Kidney epithelial cell (primary cell): ENCODE data around the gene ANO3. TPM values are rescaled to one million over a fixed set of nuclear protein-coding genes. Genes with fewer than 3 reads are reported as not detected.

Experiments
- DNase-seq: peaks from one replicate; pipeline ENCODE4 v3.0.0-alpha.2; 2010; ENCODE audit warnings: low read depth
- H3K27me3 ChIP-seq: 2 replicates; pipeline ENCODE4 v1.6.0; 2011; ENCODE audit warnings: low read length; ENCODE audit not compliant: control insufficient read depth, insufficient read depth
- H3K36me3 ChIP-seq: 2 replicates; pipeline ENCODE4 v1.5.1; 2011; ENCODE audit warnings: low read length; ENCODE audit not compliant: control insufficient read depth, insufficient read depth
- H3K4me3 ChIP-seq: 2 replicates; pipeline ENCODE4 v1.5.1; 2011; ENCODE audit warnings: low read depth, mild to moderate bottlenecking, control low read depth, low read length
- CTCF ChIP-seq: IDR thresholded peaks from 2 replicates; pipeline ENCODE4 v1.5.1; 2011; ENCODE audit warnings: mild to moderate bottlenecking, moderate library complexity, low read length, control low read depth, inconsistent platforms; ENCODE audit not compliant: insufficient read depth, poor library complexity, severe bottlenecking
- total RNA-seq: library from RNA; depleted of rRNA; stranded (reverse); fragments of >200 nt; gene quantifications from 2 replicates; pipeline ENCODE4 v1.2.3, GENCODE V29; 2015

Gene ANO3
- total RNA-seq, 1 donor from 2014 or later, result not detected

GRCh38 chr11:26420331-26420730, 88.4 kb downstream of the ANO3 start:
- H3K27me3 ChIP-seq, result no peaks in the 10 kb centered on the region
- H3K36me3 ChIP-seq, result no peaks in the 10 kb centered on the region
- DNase-seq, result no peak
- TF ChIP-seq CTCF, result no peak
- H3K4me3 ChIP-seq, result no peak overlapping the region

- Histone ChIP-seq H3K36me3 (no peaks in the 10 kb centered on the region), H3K27me3 (no peaks in the 10 kb centered on the region), H3K4me3 (no peak overlapping the region)
- TF ChIP-seq CTCF, result no peak
- no peak for DNase-seq
These were observed 92.3 kb downstream of the ANO3 start for GRCh38 chr11:26424255-26424654.

- Histone ChIP-seq H3K4me3 (no peak overlapping the region), H3K36me3 (no peaks in the 10 kb centered on the region), H3K27me3 (no peaks in the 10 kb centered on the region)
- DNase-seq, result no peak
- no peak for TF ChIP-seq CTCF
These were observed 107.9 kb downstream of the ANO3 start for GRCh38 chr11:26439854-26440253.

DNA sequence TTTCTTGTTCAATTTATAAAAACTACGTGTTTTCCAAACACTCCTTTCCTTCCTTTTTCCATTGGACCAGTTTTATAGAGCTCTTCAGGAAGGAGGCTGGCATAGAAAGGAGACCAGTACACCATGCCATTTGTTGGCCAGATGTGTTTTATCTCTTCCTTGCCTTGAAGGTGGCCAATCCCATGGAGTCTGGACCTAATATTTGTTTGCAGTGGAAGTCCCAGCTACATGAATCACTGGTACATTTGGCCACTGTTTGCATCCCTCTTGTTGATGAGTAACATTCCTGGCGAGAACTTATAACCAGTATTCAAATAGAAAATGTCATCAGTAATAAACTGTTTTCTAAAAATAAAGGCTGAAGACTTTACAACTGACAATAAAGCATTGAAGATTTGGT, 110.2 kb downstream of the ANO3 start:
- DNase-seq, result no peak
- TF ChIP-seq CTCF, result no peak
- no peaks in the 10 kb centered on the region for H3K36me3 ChIP-seq
- H3K27me3 ChIP-seq, result no peaks in the 10 kb centered on the region
- H3K4me3 ChIP-seq, result no peak overlapping the region

GRCh38 chr11:26443617-26444016, 111.7 kb downstream of the ANO3 start:
- no peak for TF ChIP-seq CTCF
- H3K36me3 ChIP-seq, result no peaks in the 10 kb centered on the region
- no peak overlapping the region for H3K4me3 ChIP-seq
- no peak for DNase-seq
- no peaks in the 10 kb centered on the region for H3K27me3 ChIP-seq

DNA sequence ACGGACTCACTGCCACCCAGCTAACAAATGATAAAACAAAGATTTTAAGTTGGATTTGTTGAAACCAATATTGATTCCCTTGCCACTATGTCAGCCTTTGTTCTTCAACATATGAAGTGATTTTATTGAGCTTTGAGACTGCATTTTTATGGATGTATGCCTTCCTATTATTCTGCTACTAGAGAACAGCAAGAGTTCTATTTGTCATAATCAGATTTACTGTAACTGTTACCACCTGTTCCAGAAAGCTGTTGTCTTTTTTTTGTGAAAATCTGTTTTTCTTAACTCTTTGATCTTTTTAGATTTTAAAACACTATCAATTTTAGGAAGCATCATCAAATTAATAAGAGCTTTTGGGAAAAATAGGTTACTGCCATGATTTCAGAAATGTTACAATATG, 125.7 kb downstream of the ANO3 start:
- Histone ChIP-seq H3K4me3 (no peak overlapping the region), H3K27me3 (no peaks in the 10 kb centered on the region), H3K36me3 (no peaks in the 10 kb centered on the region)
- no peak for TF ChIP-seq CTCF
- no peak for DNase-seq
